ENCODE data around the gene MAP4K2. TPM values are rescaled to one million over a fixed set of nuclear protein-coding genes. Genes with fewer than 3 reads are reported as not detected.

Gene MAP4K2
- total and polyA plus RNA-seq, 2 experiments from 2014 or later, result 9.9 to 42.6 TPM

DNA sequence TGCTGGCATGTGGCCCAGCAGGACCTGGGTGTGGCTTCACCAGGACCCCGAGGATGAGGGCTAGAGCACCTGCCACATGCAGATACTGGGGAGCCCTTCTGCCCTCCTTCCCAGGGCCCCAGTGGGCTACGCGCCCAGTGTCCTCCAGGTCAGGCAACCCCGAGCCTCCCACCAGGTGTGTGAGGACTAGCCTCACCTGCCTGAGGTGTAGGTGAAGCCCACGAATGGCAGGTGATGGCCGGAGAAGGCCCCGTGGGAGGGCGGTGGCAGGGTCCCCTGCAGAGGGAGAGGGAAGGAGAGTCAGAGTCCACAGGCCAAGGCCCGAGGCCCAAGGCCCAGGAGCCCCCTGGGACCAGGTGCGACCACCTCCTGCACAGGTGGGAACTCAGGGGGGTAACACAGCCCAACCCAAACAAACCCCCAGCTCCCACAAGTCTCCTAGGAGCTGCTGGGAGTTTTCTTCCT is 34.9 kb upstream of the MAP4K2 start:
- Histone ChIP-seq H3K36me3 (ENCODE audit: insufficient read depth) (no peaks in the 10 kb centered on the region), H3K4me1 (ENCODE audit: insufficient read depth) (peaks cover 7% of the 10 kb centered on the region; the same call in 1 of the 2 replicates), H3K9me2 (ENCODE audit: insufficient read depth) (no peaks in the 10 kb centered on the region), H3F3A (replicated peaks; ENCODE audit: low read depth) (no peaks in the 10 kb centered on the region), H3K79me2 (replicated peaks; ENCODE audit: insufficient read depth) (no peaks in the 10 kb centered on the region), H4K20me1 (replicated peaks; ENCODE audit: insufficient read depth) (no peaks in the 10 kb centered on the region), H3K27ac (ENCODE audit: low read depth) (no peak overlapping the region), H3K27me3 (ENCODE audit: insufficient read depth) (no peaks in the 10 kb centered on the region), H3K4me2 (no peak overlapping the region), H3K4me3 (no peak overlapping the region), H2AFZ (no peak overlapping the region)
- no peak overlapping the region for H3K27ac Mint-ChIP-seq
- peaks cover 14% of the 10 kb centered on the region for H3K4me1 Mint-ChIP-seq
- H3K36me3 Mint-ChIP-seq (ENCODE audit: low read depth), result peaks cover 4% of the 10 kb centered on the region; the same call in 2 of the 3 replicates
- peaks cover 4% of the 10 kb centered on the region for H3K27me3 Mint-ChIP-seq (ENCODE audit: insufficient read depth, low read depth, poor library complexity)
- H3K4me3 Mint-ChIP-seq, result no peak overlapping the region
- H3K9me3 Mint-ChIP-seq, result no peaks in the 10 kb centered on the region
- no peak for ATAC-seq
- DNase-seq (ENCODE audit: low spot score), result no peak
- TF ChIP-seq EZH2 (IDR thresholded peaks at IDR 0.05; ENCODE audit: low read depth, unreplicated experiment), result no peak
- no peak for TF ChIP-seq CTCF (conservative IDR thresholded peaks at IDR 0.05; ENCODE audit: low read depth in 2 of 2)

DNA sequence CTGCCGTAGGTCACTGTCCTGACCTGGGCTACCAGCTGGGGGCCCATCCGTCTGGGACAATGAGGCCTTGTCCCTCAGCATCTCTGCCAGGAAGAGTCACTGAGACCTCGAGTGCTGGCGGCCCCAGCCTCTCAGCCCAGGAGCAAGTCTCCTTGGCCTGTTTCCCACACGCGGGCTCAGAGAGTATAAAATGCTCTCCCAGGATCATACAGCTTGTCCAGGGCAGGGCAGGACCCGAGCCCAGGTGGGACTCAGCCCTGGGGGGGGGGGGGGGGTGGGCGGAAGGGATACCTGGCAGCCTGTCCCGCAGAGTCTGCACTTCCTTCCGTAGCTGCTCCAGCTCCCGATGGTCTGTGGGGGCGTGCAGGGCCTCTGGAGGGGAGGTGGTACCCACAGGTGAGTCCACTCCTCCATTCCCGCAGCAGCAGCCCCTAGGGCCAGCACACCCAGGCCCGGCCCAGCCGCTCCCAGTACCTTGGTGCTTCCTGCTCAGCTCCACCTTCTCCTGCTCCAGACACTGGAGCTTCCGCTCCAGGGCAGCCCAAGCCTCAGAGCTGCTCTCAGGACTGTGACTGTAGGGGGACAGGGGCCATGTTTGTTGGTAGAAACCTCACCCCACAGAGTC is 33.5 kb upstream of the MAP4K2 start:
- Histone ChIP-seq H3K9me2 (ENCODE audit: insufficient read depth) (no peaks in the 10 kb centered on the region), H4K20me1 (replicated peaks; ENCODE audit: insufficient read depth) (no peaks in the 10 kb centered on the region), H2AFZ (no peak overlapping the region), H3K4me3 (no peak overlapping the region), H3K4me1 (ENCODE audit: insufficient read depth) (no peaks in the 10 kb centered on the region), H3K79me2 (replicated peaks; ENCODE audit: insufficient read depth) (no peaks in the 10 kb centered on the region), H3K36me3 (ENCODE audit: insufficient read depth) (no peaks in the 10 kb centered on the region), H3K27me3 (ENCODE audit: insufficient read depth) (no peaks in the 10 kb centered on the region), H3F3A (replicated peaks; ENCODE audit: low read depth) (no peaks in the 10 kb centered on the region), H3K4me2 (no peak overlapping the region), H3K27ac (ENCODE audit: low read depth) (no peak overlapping the region)
- Mint-ChIP-seq H3K4me1 (peaks cover under 1% of the 10 kb centered on the region; the same call in 1 of the 3 replicates), H3K27me3 (ENCODE audit: insufficient read depth, low read depth, poor library complexity) (peaks cover 2% of the 10 kb centered on the region), H3K27ac (no peak overlapping the region), H3K36me3 (ENCODE audit: low read depth) (peaks cover 9% of the 10 kb centered on the region; the same call in 2 of the 3 replicates), H3K9me3 (no peaks in the 10 kb centered on the region), H3K4me3 (no peak overlapping the region)
- ATAC-seq (no peak), DNase-seq (ENCODE audit: low spot score) (no peak)
- TF ChIP-seq EZH2 (IDR thresholded peaks at IDR 0.05; ENCODE audit: low read depth, unreplicated experiment), result no peak
- TF ChIP-seq ETS1 (IDR thresholded peaks at IDR 0.05), result no peak
- TF ChIP-seq CREB1 (CRISPR knock-in tag; IDR thresholded peaks at IDR 0.05; ENCODE audit: low read depth), result no peak
- no peak for TF ChIP-seq POLR2AphosphoS5 (IDR thresholded peaks at IDR 0.05; ENCODE audit: low read depth)
- no peak for TF ChIP-seq EZH2phosphoT487 (IDR thresholded peaks at IDR 0.05; ENCODE audit: unreplicated experiment)
- no peak for TF ChIP-seq JUNB (IDR thresholded peaks at IDR 0.05; ENCODE audit: unreplicated experiment)
- no peak for TF ChIP-seq CTCF (conservative IDR thresholded peaks at IDR 0.05; ENCODE audit: low read depth in 2 of 2)
- TF ChIP-seq STAT1 (IDR thresholded peaks at IDR 0.05; ENCODE audit: unreplicated experiment), result no peak
- no peak for TF ChIP-seq ZNF331 (CRISPR knock-in tag; IDR thresholded peaks at IDR 0.05; ENCODE audit: low read depth)
- no peak for TF ChIP-seq ZNF114 (CRISPR knock-in tag; IDR thresholded peaks at IDR 0.05)
- TF ChIP-seq NANOG (IDR thresholded peaks at IDR 0.05; ENCODE audit: borderline replicate concordance), result no peak
- no peak for TF ChIP-seq REST (IDR thresholded peaks at IDR 0.05; ENCODE audit: unreplicated experiment)
